HG03442 (cell line): ENCODE data around the gene SNX20.
A peak's percentile ranks its signal among the peaks of the same experiment; 100 is the strongest.

Source experiments
- ATAC-seq: cut with Tn5 transposase; IDR thresholded peaks from one replicate; pipeline ENCODE4 v1.9.1; 2021; ENCODE audit warnings: mild to moderate bottlenecking, moderate library complexity; ENCODE audit not compliant: unreplicated experiment

SNX20 gene, protein sequence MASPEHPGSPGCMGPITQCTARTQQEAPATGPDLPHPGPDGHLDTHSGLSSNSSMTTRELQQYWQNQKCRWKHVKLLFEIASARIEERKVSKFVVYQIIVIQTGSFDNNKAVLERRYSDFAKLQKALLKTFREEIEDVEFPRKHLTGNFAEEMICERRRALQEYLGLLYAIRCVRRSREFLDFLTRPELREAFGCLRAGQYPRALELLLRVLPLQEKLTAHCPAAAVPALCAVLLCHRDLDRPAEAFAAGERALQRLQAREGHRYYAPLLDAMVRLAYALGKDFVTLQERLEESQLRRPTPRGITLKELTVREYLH

DNA sequence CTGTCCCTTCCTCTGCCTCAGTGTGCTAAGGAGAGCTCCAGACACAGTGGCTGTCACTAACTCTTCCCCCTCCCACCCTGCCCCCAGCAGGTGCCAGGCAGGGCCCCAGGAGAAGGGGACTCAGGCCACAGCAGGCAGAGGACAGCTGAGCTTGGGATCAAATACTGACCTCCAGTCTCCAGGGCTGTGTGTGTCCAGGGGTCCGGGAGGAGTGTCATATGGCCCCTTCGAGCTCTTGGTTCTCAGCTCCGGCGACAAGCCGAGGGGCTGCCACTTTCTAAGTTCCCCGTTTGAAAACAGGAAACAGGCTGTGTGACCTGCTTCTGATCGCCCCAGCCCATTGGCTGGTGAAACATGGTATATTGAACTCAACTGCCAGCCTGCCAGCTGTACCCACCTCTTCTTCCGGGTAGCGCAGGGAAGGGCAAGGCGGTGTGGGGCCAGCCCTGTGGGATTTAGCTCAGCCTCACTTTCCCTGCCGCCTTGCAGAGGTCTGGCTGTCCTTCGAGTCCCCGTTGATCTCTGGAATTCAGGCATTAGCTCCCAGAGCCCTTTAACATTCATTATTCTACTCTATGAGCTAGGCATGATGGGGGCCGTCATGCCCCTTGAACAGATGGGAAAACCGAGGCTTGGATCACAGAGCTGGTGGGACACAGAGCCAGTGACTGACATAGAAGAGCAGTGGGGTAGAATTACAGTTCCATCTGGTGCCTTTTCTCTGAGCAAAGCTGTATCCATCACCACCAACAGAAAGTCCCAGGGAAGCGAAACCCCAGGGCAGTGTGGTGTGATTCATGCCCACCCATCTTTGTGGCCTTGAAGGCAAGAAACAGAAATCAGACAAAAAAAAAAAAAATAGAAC, at the start of gene SNX20:
TSS of gene SNX20 (minus strand) at position 292 of the 865 bp plus-strand sequence. CDS start 3,786 bp downstream, outside the sequence.
- peak; percentile 41 for ATAC-seq

GRCh38 chr16:50724306-50724705, 43.2 kb upstream of the SNX20 start:
- no peak for ATAC-seq

DNA sequence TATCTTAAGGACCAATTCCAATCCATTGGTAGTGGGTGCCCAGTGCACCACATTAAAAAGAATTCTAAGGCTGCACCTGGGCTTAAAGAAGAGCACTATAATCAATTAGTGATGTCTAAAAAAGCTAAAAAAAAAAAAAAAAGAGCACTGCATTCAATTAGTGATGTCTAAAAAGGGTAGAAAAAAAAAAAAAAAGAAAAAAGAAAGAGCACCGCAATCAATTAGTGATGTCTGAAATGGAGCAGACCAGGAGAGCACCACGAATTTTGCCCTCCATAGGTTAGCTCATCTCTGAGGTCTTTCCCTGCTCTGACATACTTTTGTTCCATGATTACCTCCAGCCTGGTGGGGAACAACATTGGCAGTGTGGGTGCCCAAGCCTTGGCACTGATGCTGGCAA, 41.8 kb upstream of the SNX20 start:
- no peak for ATAC-seq

GRCh38 chr16:50722405-50722737, 41.3 kb upstream of the SNX20 start:
- no peak for ATAC-seq

- ATAC-seq, result no peak
Observed at GRCh38 chr16:50721549-50722404, 40.7 kb upstream of the SNX20 start.

DNA sequence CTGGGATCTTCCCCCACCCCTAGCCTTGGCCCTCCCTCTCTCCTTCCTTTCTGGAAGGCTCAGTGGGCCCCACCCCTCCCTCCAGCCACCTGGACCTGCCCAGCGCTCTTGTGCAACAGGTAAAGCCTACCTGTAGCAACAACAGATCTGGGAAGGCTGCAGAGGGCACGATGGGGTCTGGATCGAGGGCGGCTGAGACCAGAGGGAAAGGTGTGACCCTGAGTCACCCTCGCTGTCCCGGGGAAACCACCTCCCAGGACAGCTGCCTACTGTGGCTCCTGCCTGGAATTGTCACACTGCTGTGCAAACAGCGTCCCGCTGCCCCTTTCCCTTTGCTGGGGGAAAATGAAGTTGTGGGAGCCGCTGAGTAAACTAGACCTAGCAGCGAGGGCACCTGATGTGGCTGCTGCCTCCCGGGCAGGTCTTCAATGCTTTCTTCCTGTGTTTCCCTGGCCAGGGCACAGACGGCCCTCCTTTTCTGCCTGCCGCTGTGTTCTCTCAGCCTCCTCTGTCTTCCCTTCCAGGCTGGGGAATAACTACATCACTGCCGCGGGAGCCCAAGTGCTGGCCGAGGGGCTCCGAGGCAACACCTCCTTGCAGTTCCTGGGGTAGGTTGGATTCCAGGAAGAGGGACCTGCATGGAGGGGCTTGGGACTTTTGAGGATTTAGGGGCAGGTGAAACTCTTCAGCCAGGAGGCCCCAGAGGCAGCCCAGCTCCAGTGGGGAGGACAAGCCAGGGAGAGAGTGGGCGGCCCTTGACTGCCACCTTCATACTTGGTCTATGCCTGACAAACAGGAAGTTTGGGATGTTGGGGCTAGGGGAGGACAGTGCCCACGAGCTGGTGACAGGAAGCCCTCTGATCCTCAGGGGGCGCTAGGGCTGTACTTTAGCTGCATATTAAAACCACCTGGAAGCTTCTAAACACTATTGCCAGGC, 38.6 kb upstream of the SNX20 start:
- ATAC-seq, result no peak

DNA sequence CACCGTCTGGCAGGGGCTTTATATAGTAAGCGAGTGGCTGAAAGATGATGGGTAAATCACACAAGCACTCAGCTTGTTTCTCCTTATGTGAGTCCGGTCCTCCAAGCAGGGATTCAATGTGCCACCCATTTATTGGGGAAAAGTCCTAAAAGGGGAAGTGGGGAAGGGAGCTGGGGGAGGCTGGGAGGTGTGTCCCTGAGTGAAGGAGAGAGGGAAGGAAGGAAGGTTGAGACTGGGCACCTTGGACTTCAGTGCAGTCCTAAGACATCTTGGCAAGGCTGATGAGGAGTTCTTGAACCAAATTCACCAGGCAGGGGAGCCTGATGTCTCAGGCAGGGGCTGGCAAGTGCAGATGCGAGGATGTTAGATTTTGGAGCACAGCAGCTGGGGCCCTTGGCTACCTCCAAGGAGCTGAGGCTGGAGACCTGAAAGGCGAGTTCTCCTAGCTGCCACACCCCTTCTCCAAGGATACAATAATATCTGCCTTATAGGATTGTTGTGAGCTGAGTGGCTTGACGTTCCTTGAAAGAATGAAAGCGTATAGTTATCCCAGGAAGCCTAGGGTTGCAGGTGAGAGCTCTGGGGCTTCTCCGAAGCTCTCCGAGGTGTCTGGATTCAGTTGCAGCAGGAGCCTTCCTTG, 37.8 kb upstream of the SNX20 start:
- no peak for ATAC-seq

GRCh38 chr16:50718061-50718760, 37.1 kb upstream of the SNX20 start:
- ATAC-seq, result no peak

- no peak for ATAC-seq
Observed at GRCh38 chr16:50717494-50717893, 36.4 kb upstream of the SNX20 start.

DNA sequence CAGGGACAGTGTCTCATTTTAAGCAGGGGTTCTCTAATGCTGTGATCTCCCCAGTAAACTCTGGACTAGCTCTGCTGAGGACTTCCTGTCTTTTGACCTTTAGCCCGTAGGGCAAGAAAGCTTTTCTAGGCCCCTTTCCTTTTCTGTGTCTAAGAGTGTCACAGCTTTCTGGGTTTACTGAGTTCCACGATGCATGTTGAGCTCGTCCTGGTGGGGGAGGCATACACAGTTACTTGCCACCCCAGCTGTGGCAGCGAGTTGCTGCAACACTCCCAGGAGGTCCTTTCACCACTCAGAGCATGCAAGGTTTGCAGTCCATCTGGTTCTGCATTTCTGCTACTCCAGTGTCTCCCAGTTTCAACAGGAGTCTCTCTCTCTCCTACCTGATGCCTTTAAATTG, 36.0 kb upstream of the SNX20 start:
- no peak for ATAC-seq

DNA sequence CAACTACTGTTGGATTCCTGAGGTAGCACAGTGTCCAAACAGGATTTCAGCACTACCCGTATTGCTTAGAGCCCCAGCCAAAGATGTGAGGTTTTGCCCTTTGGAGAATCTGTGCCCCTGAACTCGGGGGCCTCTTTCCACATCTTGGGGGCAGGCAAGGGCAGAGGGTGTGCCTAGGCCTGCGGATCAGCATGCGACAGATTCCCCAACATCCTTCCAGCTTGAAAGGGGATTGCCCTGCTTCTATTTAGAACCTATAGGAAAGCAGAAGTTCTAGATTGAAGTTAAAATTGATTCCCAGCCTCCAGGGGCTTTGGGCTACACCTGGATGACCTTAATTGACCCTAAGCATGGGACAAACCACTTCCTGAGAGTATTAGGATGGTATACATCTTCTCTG, 31.8 kb upstream of the SNX20 start:
- no peak for ATAC-seq

DNA sequence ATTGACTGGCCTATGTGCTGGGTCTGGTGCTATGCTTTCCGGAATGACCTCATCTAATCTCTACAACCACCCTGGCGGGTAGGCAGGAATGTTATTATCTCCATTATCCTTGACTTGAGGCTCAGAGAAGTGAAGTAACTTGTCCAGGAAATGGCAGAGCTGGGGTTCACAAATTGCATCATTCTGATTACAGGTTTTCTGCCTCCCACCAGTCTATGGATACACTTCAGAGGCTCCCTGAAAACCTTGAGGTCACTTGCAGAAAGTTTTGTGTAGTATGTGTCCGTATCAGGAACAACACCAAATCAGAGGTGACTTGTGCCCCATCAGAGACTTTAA, 31.4 kb upstream of the SNX20 start:
- no peak for ATAC-seq

DNA sequence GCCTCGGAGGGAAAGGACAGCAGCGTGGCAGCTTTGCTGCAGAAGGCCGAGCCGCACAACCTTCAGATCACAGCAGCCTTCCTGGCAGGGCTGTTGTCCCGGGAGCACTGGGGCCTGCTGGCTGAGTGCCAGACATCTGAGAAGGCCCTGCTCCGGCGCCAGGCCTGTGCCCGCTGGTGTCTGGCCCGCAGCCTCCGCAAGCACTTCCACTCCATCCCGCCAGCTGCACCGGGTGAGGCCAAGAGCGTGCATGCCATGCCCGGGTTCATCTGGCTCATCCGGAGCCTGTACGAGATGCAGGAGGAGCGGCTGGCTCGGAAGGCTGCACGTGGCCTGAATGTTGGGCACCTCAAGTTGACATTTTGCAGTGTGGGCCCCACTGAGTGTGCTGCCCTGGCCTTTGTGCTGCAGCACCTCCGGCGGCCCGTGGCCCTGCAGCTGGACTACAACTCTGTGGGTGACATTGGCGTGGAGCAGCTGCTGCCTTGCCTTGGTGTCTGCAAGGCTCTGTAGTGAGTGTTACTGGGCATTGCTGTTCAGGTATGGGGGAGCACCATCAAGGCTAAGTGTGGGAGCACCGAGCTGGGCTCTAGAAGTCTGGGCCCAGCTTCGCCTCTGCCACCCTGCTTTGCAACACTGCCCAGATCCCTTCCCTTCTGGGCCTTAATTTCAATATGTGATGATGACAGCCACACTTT, 30.9 kb upstream of the SNX20 start:
- ATAC-seq, result no peak

DNA sequence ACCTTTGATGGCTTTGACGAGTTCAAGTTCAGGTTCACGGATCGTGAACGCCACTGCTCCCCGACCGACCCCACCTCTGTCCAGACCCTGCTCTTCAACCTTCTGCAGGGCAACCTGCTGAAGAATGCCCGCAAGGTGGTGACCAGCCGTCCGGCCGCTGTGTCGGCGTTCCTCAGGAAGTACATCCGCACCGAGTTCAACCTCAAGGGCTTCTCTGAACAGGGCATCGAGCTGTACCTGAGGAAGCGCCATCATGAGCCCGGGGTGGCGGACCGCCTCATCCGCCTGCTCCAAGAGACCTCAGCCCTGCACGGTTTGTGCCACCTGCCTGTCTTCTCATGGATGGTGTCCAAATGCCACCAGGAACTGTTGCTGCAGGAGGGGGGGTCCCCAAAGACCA, 29.9 kb upstream of the SNX20 start:
- ATAC-seq, result no peak

- no peak for ATAC-seq
Observed at GRCh38 chr16:50709980-50710379, 28.9 kb upstream of the SNX20 start.

DNA sequence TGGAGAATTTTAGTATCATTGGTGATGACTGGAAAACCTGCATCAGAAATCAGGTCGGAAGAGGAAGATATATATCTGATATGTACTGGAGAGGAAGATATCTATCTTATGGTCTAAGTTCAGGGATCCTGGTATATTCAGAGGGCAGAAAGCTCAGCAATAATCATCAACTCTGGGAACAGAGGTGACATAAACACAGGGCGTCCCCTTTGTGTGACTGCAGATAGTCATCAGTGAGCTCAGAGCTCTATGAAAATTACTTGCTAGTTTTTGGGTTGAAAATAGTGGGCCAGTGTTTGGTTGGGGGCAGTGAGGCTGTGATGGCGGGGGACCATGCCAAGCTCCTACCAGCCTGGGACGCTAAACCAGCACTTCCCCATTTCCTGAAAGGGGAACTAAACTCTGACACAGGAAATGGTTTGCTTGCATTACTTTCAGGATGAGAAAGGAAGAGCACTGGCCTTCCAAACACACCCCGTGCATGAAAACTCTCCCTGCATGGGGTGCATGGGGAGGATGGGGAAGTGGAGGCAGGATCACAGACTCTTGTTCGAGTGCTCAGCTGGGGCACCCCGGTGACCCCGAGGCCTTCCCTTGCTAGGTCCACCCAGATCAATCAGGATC, 28.1 kb upstream of the SNX20 start:
- ATAC-seq, result no peak

- ATAC-seq, result no peak
Observed at GRCh38 chr16:50708373-50709060, 27.4 kb upstream of the SNX20 start.

- no peak for ATAC-seq
Observed at GRCh38 chr16:50706250-50706649, 25.1 kb upstream of the SNX20 start.
